Left hindlimb (tissue), 1 donor: ENCODE results near the gene CDCP2.

Experiments used
- DNase-seq: peaks from one replicate; pipeline ENCODE4 v3.0.0-alpha.2; 2018

CDCP2 gene

GRCh38 chr1:54135436-54136120 lies 17.2 kb downstream of the CDCP2 start:
- DNase-seq = no peak

GRCh38 chr1:54134295-54134694 lies 18.5 kb downstream of the CDCP2 start:
- DNase-seq = no peak

DNA sequence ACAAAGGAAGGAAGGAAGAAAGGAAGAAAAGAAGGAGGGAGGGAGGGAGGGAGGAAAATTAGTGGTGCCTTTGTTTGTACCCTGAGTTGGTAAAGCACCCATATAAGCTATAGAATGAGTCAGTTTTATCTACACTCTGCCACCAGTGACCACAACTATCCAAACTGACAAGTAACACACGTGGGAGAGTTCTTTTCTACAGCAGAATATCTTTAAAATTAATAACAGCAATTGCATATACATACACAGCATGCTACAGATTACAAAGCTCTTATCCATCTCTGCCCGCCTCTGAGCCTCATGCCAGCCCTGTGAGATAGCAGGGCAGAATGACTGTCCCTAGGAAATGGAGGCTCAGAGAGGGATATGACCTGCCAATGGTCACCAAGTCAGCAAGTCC lies 20.3 kb downstream of the CDCP2 start:
- DNase-seq = no peak

DNA sequence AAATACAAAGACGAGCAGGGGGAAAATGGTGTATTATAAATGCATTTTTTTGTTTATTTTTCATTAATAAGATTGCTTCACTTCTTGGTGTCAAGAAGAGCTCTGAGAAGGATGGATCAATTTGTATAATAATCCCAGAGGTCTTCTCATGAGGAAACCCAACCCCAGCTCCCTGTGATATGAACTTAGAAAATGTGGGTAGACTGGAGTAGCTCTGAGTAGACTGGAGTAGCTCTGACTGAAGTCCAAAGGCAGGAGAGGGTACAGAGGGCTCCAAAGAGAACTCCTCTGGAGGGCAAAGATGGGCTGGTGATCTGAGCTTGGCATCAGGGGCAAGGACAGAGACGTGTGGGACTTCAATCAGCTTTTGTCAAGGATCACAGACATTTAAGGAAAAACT lies 21.4 kb downstream of the CDCP2 start:
- DNase-seq = no peak

DNA sequence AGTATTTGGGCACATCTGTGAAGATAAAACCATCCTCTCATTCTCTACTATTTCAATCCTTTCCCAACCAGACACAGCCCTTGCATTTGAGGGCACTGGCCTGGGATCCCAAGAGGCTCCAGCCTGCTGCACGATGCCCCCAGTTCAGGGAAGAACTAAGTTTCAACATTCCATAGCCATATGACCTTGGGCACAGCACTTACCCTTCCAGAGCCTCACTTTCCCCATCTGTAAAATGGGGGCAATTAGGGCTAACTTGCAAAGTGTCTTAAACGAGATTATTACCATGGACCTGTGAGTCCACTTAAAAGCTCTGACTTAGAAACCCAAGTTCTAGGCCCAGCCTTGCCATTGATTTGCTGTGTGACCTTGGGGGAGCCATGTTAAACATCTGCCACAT lies 22.9 kb downstream of the CDCP2 start:
- no peak for DNase-seq

DNA sequence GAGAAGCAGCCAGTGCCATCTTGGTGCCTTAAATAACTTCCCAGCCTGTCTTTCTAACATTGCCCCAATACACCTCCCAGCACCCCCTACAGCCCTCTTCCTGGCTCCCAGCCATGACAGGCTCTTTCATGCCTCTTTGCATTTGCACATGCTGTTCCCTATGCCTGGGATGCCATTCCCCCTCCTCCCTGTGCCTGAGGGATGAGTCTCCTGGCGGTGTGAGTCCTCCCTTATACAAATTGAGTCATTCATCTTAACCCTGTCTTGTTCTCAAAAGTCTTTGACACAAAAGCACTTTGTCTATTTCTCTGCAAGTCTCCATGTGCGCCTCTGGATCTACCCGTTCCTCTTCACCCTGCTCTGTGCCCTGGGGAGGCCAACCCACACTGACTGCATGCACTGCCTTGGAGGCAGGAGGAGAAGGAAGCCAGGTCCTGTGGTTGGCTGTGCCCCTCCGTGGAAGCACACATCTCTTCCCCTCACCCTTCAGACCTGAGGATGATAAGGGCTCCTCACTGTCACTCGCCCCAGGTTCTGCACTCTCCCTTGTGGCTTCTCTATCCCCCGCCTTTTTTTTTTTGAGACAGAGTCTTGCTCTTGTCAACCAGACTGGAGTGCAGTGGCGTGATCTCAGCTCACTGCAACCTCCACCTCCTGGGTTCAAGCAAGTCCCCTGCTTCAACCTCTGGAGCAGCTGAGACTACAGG lies 25.1 kb downstream of the CDCP2 start:
- no peak for DNase-seq

GRCh38 chr1:54126271-54126815 lies 26.5 kb downstream of the CDCP2 start:
- DNase-seq = no peak

DNA sequence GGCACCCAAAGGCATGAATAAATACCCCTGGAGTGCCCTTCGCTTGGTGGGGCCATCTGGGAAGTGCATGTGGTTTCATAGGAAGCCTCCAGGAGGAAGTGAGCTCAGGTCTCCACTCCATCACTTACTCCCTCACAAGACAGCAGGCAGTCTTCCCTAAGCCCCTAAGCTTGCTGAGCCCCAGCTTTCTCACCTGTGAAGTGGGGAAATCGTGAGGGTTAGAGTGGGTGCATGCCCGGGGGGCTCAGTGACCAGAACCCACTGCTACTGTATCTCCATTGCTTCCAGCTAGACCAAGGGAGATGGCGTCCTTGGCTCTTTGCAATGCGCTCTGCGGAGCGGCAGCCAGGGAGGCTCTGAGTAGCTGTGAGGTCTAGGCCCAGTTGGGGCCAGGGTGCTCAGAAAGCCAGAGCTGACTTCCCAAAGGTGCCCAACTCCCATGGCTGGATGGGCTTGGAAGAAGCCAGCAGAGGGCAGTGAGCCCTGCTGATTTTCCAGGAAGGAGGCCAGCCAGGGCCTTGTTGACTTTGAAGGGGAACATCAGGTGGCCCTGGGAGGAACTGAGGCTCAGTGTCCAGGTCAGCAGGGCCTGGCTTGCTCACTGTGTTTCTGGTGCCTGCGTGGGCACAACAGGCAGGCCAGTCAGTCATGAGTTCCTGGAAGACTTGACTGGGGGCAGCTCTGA lies 27.3 kb downstream of the CDCP2 start:
- DNase-seq = no peak

DNA sequence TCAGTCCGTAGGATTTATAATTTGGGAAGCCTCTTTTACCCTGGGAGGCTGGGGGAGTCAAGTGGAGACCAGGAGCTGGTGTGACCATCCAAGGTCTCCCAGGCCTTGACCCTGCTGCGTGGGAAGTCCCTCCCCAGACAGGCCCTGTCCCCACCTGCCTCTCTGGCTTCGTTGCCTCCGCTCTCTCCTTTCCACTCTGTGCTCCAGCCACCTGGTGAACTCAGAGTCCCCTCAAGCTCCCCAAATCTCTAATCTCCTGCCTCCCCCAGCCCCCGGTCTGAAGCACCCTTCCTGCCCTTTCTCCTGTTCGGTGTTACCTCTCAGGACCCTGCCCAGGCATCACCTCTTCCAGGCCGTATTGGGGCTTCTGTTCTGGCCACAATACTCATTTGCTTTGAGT lies 27.9 kb downstream of the CDCP2 start:
- DNase-seq = no peak

DNA sequence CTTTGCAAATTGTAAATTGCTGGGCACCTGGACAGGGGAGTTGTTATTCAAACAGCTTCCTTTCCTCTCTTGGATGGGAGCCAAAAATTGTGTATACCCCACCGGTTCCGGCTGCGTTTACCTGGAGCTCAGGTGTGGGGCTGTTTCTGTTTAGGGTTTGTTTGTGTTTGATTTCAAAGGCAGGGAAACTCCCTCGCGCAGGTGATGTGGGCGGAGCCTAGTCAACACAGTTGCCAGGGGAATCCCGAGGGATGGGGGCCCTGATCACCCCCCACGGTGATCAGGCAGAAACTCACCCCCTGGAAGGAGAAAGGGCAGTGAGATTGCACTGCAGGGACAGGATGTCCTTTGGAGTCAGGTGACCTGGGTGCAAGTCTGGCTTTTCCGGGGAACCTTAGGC lies 28.3 kb downstream of the CDCP2 start:
- no peak for DNase-seq

DNA sequence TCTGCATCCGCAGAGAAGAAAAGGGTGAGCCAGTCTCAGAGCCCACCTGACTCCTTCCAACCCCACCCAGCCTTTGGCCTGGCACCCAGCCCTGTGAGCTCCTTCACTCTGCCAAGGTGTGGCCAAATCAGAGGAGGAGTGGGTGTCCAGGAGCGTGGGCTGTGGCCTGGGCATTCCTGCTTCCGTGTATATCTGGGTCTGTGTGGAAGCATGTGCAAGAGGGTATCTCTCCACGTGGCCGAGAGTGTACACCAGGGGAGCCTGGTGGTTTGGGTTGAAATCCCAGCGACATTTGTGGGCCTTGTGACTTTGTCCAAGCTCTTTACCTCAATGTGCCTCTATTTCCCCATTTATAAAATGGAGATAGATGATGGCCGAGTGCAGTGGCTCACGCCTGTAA lies 29.8 kb downstream of the CDCP2 start:
- DNase-seq = no peak

DNA sequence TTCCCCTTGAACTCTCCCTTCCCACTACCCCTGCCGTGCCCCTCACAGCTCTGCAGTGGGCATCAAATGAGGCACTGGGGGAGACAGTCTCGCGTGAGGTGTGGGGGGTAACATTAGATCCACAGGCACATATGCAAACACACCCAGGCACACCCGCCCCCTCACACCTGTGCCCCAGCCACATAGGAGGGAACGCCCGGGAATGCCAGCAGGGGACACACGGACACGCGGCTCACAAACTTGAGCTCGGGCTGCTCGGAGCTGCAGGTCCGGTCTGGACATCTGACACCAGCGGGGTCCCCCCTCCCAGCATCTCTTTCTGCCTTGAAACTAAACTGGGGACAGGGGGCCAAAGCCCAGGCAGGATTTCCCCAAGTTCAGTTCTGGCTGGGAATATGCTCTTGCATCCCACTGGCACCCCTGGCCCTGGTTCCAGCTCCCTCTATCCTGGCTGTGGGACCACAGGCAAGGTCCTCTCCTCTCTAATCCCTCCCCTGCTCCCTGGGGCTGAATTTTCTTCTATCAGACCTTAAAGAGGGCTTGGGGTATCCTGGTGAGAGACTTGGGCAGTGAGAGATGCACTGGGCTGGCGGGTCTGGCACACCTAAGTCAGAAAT lies 30.6 kb downstream of the CDCP2 start:
- no peak for DNase-seq

- peak; percentile 86 for DNase-seq
These were observed 31.2 kb downstream of the CDCP2 start for GRCh38 chr1:54121482-54122134.

- DNase-seq = no peak
These were observed 31.9 kb downstream of the CDCP2 start for GRCh38 chr1:54120698-54121481.

GRCh38 chr1:54120018-54120697 lies 32.6 kb downstream of the CDCP2 start:
- DNase-seq = no peak

GRCh38 chr1:54118704-54119103 lies 34.1 kb downstream of the CDCP2 start:
- DNase-seq = no peak

DNA sequence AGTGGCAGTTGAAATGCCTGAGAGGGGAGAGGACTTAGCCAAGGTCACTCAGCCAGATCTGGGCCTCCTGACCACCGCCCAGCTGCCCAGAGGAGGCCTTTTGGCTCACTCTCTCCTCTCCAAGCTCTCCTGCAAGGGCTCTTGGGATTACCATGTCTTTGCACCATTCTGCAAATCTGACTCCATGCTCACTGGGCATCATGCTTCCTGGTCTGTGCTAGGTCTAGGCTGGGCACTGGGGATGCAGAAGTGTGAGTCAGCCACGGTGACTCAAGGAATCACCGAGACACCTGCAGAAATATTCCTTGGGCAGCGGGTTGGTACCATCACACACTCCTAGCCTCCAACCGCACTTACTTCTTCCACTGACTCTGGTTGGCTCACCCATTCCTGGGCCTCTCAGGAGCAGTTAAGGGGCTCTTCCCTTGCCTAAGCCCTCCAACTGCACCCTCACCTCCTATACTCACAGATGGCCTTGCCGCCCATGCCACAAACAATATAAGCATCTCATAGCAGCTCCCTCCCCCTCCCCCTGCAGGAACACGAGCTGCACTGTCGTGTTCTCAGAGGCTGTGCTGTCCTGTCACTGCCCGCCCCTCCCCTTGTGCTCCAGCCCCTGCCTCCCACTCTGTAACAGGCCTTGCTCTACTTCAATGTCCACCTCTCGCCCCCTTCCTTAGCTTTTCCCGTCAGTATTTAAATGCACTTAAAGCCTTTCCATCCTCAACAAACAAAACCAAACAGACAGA lies 34.8 kb downstream of the CDCP2 start:
- no peak for DNase-seq

GRCh38 chr1:54115520-54115919 lies 37.3 kb downstream of the CDCP2 start:
- no peak for DNase-seq

DNA sequence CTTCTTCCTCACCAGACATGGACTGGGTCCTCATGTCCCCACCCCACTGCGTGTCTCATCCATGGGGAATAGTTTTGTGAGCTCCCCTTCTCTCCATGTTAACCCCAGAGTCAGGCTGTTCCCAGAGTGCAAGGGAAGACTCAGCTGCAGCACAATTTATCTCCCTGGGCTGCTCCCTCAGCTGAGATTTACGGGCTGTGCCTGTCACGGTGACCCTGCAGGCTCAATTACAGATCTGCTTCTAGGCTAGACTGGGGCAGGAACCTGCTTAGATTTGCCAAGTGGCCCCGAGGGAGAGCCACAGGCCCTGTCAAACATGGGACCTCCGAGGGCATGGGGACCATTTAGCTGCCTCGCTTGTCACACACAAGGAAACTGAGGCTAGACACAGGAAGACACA lies 37.8 kb downstream of the CDCP2 start:
- no peak for DNase-seq

DNA sequence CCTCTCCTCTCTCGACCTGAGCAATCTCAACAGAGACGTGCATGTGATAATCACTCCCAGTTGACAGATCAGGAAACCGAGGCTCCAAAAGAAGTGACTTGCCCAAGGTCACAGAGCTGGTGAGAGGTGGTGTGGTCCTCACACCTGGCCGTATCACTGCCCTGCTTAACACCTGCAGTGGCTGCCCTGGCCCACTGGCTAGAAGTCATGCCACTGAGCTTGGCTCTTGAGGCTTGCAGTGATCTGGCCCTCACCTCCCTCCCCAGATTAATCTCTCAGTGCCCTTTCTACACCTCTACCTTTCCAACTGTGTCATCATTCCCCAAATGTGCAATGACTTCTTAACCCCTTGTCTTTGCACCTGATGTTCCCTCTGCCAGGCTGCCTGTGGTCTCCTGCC lies 38.8 kb downstream of the CDCP2 start:
- DNase-seq = no peak
